GM21576 (cell line): ENCODE data around the gene CNTNAP2.

ENCODE experiments used
- ATAC-seq: cut with Tn5 transposase; IDR thresholded peaks from one replicate; pipeline ENCODE4 v1.9.1; 2021; ENCODE audit warnings: mild to moderate bottlenecking, moderate library complexity; ENCODE audit not compliant: unreplicated experiment

Gene CNTNAP2

DNA sequence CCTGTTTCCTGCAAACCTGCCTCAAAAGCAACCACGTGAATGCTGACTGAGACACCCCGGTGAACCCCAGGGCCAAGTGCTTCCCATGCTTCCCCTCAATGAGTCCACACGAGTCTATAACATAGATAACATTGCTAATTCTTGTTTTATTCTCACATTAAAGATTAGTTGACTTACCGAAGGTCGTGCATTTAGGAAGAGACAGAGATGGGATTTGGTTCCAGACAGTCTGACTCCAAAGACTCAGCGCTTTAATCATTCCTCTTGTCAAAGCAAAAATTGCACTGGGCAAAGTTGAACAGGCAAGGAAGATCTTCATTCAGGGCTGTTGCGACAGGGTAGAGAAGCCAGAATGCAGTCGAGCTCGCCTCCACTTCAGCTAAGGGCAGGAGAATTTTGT, 2038.4 kb downstream of the CNTNAP2 start:
- no peak for ATAC-seq

DNA sequence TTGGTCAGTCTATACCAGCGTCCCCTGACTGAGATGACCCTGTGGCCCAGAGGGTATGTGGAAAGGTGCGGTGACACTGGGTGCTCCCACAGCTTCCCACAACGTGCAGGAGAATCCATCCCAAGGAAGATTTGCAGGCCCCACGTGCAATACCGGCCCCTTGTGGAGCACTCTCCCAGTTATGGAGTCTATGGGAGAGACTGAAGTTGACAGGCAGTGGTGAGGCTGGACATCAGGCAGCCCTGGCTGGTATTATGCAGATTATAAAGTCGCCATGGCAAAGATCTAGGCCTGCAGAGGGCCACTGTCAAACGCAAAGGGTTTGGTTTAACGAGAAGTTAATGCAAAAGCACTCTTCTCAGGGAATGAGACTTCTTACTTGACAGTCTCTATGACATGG, 2039.2 kb downstream of the CNTNAP2 start:
- no peak for ATAC-seq

DNA sequence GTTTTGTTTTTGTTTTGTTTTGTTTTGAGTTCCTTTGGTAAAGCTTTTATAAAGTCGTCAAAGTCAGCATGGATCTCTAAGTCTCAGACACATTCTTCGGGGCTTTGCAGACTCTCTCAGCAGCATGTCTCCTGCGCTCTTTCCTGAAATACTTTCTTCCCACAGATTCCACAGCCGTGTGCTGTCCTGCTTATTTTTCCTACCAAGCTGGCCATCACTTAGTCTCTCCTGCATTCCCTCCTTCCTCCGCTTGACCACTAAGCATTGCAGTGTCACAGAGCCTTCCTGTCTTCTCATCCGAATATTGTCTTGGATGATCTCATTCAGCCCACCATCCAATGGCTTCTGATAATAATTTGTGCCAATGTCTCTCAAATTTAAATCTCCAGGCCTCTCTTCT, 2039.6 kb downstream of the CNTNAP2 start:
- ATAC-seq = no peak

DNA sequence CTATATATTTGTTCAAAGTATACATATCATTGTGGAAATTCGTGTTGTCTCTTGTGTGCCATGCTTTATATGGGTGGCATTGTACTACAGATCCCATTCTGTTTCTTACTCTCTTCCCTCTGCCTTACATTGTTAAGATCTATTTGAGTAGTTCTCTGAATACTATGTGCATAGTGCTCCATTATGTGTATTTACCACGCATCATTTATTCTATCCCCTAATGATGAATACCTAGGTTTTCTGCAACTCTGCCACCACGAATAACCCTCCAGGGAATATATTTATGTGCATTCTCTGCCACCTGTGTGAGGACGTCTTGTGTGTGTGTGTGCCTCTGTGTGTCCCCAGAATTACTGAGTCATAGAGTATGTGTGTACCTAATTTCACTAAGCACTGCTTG, 2042.7 kb downstream of the CNTNAP2 start:
- no peak for ATAC-seq

DNA sequence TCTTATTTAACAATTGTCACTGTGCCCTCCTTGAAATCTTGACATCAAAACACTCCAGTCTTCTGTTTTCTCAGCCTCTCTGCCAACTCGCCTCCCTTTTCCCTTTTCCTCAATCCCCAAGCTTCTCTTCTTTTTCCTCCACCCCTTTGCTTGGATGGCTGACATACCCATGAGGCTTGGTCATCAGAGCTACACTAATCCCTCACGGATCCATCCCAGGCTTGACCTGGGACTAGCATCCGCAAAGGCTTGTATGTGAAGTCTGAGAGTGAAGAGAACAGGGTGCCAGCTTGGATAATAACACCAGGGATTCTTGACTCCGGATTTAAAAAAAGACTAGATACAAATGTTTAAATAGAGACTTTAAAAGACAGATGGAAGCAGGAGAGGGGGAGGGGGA, 2045.2 kb downstream of the CNTNAP2 start:
- no peak for ATAC-seq

DNA sequence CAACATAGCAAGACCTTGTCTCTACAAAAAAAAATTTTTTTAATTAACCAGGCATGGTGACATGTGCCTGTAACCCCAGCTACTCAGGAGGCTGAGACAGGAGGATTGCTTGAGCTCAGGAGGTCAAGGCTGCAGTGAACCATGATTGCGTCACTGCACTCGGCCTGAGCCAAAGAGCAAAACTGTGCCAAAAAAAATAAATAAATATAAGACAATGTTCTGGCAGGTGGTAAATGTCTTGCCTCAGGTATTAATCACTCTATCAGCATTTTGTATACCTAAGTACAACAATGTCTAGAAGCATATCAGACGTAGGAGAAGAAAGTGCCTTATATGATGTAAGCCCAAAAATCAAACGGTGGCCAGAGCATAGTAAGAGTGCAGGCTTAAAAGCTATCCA, 2046.2 kb downstream of the CNTNAP2 start:
- no peak for ATAC-seq

DNA sequence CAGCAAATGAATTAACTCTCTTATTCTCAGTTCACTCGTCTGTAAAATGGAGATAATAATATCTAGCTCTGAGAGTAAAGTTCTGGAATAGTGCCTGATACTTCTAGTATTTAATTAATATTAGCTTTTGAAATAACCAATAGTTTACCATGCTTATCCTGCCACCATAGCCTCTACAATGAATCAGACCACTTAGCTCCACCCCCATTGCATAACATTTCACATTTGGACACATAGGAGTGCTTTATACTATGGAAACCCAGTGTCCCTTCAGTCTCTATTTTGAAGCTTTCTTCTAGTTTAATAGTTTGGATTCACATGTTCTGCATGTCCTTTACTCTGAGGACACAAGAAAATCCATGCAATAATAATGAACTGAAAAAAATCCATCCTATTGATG, 2046.6 kb downstream of the CNTNAP2 start:
- ATAC-seq = no peak

DNA sequence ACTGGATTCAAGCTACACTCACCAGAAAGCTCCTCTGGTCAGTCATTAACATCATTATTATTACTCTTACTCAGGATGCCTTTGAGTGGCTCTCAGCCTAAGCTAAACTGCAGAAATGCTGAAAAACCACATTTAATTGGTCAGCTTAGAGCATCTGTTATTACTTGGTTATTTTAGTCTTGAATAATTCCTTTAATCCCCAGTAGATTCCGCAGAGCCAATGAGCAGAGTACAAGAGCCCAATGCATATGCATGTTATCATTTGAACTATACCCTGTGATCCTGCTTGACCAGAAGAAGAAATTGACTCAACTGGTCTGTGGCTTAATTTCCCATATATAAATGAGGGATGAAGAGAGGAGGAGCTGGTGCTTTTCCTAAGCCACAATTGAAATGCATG, 2056.3 kb downstream of the CNTNAP2 start:
- no peak for ATAC-seq

DNA sequence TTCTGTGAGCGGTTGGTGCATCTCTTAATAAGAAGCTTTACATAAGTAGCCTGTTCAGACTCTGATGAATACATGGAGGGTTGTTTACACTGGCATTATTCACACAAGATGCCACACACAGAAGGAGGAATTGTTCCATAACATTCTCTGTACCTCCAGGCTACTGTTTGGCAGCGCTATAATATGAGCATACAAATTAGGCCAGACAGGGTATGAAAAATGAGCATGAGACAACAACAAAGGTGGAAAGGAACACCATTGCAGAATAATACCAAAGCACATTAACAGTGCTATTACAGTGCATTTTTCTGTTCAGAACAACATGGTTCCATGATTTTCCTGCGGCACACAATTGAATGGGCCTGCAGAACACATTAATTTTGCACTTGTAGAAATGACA, 2056.8 kb downstream of the CNTNAP2 start:
- no peak for ATAC-seq

DNA sequence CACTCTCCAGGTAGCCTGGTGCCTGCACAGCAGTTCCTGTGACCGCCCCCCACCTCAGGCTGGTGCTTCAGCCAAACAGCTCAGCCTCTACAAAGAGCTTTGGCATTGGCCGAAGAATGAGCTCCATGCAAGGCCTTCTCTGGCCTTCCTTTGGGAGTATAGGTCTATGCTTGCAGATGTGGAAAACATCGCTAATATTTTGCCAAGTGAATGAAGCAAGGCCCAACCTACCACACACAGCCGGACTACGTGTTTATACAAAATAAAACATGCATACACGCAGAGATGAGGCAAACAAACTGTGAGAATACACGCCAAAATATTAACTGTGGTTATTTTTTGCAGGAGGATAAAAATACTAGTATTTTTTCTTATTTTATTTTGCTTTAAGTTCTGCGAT, 2057.8 kb downstream of the CNTNAP2 start:
- ATAC-seq = no peak

DNA sequence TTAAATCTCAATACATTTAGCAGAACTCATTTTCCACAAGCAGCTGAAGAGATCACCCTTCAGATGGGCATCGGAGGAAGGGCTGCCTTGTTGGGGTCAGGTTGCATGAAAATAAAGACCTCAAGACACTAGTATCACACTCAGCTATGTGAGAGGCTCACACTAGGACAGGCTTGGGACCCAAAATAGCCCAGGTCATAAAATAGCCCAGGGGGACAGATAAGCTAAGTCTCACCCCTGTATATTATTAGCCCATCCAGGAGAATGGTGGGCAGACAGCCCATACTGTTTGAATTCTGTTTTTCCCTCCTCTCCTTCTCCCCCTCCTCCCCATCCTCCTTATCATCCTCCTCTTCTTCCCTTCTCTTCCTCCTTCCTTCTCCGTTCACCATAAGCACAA, 2058.9 kb downstream of the CNTNAP2 start:
- no peak for ATAC-seq

DNA sequence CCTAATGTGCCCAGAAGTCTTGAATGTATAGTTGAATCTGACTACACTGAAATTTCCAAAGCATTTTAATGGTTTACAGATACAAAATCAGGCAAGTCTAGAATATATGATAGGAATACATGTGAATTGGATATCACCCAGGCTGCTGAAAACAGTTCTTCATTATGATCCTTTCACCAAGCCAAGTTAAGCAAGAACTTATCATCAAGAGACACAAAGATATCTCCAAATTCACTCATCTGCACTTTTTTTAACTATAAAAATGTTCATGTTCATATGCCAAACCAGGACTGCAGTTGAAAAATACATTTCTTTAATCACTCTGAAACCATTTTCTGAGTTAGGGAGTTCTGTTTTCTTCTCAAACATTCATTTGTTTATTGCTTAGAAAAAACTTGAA, 2061.4 kb downstream of the CNTNAP2 start:
- no peak for ATAC-seq

DNA sequence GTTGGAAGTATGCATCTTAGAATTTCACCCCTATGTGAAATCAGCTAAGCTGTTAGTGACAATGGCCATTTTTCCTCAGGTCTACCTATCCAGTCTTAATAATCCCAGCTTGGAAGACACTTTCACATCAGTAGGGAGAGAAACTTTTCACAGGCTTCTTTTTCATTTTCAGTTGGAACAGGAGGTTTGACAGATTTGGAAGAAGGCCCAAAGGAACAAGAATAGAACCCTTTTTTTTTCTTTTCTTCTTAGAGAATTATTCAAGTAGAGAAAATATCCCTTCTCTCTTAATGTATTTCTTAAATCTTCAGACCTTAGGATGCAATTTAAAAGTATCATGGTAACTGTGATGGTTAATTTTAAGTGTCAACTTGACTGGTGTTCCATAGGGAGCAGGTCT, 2063.5 kb downstream of the CNTNAP2 start:
- no peak for ATAC-seq

DNA sequence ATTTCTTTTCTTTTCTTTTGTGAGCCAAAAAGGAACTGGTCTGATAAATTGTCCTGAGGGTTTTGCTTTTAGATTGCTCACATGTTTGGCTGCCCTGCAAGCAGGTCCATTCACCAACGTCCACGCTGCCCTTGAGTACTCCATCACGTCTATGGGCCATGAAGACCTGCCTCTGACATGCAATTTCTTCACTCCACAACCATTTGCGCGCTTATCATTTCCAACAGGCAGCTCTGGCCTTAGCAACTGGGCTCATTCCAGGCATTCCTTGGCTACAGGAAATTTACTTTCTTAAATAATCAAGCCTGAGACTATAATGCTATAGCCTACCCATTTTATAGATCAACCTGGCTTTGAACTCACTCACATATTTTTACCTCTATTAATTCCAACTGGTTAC, 2065.7 kb downstream of the CNTNAP2 start:
- no peak for ATAC-seq

DNA sequence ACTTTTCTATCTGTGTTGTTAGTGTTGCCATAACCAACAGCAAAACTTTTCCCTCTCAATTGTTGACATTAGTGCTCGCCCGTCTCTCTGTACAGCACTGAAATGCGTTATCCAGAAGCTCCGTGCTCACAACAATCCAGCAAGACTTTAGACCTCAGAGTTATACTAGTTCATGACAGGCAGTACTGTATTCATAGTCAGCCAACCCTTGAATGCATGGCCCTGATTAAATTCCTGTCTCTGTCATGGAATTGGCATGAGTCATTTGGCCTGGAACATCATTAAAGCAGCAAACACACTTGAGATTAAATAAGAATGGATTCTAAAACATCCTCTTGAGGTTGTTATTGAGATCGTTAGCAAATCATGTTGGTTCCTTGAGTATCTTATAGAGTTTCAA, 2068.4 kb downstream of the CNTNAP2 start:
- no peak for ATAC-seq

DNA sequence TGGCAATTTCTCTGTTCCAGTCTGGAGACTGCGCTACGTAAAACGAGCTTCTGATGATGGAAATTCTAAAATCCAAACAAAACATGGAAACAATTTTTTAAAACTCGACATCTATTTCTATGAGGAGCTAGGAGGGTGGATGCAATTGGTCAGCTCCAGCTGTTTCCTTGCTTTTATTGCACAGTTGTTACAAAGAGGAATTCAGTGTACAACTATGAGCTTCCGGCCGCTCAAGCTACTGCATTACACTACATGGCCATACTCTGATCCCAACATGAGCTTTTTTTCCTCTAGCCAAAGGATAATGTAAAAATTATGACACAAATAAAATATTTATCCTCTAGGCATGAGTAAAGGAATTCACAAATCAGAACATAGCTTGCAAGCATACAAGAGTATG, 2070.9 kb downstream of the CNTNAP2 start:
- no peak for ATAC-seq

DNA sequence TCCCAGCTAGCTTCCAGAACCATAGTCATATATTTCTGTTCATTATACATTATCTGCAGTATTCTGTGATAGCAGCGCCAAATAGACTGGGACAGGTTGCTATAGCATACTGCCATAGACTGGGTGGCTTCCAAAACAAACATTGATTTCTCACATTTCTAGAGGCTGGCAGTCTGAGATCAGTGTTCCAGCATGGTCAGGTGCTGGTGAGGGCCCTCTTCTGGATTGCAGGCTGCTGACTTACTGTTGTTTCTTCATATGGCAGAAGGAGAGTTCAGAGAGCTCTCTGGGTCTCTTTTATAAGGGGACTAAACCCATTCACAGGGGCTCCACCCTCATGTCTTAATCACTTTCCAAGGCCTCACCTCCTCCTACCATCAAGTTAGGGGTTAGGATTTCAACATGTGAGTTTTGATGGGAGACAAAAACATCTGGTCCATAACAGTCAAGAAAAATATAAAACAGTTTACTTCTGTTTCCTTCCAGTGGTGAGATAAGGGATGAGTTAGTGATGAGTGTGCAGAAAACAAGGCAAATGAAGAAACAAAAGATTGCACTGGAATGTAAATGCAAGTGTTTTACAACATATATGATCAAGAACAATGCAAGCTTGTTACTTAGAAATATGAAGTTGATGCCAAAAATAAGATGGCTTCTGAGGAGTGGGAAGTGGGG, 2074.9 kb downstream of the CNTNAP2 start:
- no peak for ATAC-seq

DNA sequence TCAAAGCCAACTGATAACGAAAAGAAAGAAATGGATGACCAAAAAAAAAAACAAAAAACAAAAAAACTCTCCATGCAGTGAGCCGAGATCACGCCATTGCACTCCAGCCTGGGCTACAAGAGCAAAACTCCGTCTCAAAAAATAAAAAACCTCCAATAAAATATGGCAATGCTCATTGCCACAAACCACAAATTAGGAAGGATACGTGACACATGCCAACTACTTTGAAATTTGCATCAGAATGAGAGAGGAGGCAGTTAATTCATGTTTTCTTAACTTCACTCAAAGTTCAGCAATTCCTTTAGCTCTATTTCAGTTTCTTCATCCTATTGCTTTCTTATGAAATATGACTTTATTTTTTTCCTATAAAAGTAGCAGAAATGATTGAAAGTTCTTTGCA, 2075.9 kb downstream of the CNTNAP2 start:
- no peak for ATAC-seq

DNA sequence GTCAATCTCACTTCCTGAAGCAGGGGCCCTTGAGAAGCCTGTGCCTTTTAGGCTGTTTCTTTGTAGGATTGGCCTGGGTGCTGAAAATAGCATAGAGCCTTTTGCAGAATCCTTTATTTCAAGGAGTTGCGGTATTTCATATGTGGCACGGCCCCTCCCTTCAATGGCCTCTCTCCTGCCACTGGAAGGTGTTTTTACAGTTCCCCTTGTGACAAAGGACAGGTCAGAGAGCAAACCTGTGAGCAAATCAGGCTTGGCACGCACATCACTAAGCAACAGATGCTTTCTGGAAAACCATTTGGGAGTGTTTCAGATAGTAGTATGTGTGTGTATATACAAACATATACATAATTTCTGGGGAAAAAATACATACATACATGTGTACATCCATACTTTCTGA, 2085.4 kb downstream of the CNTNAP2 start:
- ATAC-seq = no peak

DNA sequence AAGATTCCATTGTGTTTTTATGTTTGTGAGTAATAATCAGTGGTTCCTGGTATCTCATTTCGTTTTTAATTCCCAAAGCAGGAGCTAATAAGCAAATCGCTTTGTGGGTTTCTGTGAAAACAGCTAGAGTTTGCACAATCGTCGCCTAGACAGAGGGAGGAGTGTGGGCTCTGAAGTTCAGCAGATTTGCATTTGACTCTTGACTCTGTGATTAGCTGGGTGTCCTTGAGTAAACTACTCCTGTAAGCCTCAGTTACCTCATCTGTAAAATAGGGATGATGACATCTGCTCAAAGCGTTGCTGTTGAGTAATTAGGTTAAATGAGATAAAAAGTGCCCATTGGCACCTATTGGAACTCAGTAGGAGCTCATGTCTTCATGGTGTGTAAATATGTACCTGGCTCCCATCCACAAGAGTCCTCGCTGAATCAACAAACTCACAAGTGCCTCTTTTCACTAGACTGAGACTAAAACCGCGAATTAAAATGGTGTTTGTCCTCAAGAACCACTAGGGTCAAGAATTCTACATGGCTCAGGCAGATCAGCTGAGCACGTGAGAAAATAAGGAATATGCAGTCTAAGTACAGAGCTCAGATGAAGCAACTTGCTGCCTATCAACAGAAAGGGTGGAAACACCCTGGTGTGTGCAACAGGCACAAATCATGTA, 2088.2 kb downstream of the CNTNAP2 start:
- ATAC-seq = no peak

DNA sequence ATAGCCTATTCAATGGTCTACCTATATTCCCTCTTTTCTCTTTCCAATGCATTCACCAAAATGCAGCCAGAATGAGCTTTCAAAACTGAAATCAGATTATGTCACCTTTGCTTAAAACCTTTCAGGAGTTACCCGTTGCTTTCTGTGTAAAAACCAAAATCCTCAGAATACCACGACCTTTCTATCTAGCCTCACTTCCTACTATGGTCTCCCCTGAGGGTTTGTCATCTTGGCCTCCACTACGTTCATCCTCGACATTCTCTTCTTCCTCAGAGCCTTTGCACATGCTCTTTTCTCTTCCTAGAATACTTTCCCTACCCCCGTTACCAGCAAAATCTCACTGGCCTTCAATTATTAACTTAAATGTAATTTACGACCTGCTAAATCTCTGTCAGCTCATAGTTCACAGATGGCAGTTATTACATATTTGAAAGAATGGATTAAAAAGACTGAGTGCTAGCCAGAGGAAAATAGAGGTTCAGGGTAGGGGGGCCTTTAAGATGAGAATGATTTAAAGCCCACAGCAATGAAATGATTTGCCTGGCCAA, 2093.1 kb downstream of the CNTNAP2 start:
- ATAC-seq = no peak

DNA sequence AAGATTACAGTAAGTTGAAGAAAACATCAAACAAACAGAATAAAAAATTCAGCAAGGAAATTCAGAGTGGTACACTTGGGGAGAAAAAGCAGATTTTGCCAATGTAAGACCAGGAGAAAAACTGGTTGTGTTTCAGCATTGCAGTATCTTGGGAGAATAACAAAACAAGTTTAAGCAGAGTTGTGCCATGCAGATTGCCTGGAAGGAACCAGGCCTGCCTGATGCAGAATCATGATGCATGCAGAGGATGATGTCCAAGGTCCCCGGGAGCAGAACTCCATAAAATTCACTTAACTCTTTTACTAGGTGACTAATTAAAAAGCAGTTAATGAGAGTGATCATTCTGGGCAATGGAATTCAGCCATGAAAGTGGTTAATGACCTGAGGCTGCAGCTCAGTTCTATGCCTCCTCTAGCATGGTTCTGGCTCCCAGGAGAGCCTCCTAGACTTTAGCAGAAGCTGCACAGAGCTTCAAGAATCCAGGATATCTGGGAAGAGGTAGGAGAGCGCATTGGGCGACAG, 2094.3 kb downstream of the CNTNAP2 start:
- ATAC-seq = no peak
